Measurements from ENCODE around the gene SGIP1.

DNA sequence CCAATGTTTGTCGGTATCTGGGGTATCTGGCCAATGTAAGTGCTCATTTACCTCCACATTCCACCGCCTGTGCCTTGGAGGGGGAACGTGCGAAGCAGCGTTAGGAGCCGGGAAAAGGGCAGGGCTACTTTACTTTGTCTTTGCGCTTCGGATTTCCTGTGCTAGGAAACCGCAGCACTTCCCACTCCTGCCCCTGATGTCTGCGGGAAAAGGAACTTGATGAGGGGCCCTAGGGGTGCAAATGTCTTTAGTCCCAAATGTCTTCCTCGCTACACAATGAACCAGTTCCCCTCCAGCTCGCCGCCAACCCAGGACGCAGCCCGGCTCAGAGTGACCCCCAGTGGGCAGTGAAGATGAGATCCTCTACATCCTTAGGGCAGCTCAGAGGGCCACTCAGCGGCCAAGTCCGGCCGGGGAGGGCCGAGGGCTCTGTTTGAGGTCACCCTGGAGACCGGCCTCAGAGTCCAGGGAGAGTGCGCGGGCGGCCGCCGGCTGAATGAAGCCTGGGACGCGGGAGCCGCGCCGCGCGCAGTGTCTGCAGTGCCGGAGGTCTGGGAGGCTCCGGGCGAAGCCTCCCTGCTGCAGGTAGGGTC lies 218.1 kb downstream of the SGIP1 start, which contains the start of gene DYNLT5:
- TF ChIP-seq, protein P1, sequence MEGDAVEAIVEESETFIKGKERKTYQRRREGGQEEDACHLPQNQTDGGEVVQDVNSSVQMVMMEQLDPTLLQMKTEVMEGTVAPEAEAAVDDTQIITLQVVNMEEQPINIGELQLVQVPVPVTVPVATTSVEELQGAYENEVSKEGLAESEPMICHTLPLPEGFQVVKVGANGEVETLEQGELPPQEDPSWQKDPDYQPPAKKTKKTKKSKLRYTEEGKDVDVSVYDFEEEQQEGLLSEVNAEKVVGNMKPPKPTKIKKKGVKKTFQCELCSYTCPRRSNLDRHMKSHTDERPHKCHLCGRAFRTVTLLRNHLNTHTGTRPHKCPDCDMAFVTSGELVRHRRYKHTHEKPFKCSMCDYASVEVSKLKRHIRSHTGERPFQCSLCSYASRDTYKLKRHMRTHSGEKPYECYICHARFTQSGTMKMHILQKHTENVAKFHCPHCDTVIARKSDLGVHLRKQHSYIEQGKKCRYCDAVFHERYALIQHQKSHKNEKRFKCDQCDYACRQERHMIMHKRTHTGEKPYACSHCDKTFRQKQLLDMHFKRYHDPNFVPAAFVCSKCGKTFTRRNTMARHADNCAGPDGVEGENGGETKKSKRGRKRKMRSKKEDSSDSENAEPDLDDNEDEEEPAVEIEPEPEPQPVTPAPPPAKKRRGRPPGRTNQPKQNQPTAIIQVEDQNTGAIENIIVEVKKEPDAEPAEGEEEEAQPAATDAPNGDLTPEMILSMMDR (conservative IDR thresholded peaks at IDR 0.05; ENCODE audit: low read depth, low read length), result no peak
- TF ChIP-seq EZH2 (IDR thresholded peaks at IDR 0.05; ENCODE audit: low read length, unreplicated experiment), result no peak

Measured in PC-3 (cell line).